RPMI8226 (cell line): ENCODE measurements around the gene EDARADD.
A peak's percentile ranks its signal among the peaks of the same experiment; 100 is the strongest.
"Not testable (repeated sequence)": the region's sequence is repeated elsewhere in the genome, so short reads cannot be mapped to it uniquely, and the experiment has no call there.

Experiments used
- DNase-seq: peaks from one replicate; pipeline ENCODE4 v3.0.0-alpha.2; 2015

The EDARADD gene

GRCh38 chr1:236393681-236394481 lies at the start of gene EDARADD:
EDARADD (plus strand) TSS chr1:236394286; CDS start chr1:236394445, 159 bp downstream.
- DNase-seq = no peak

- DNase-seq = peak; percentile 30
These were observed 48.4 kb upstream of the EDARADD start for GRCh38 chr1:236345728-236346127.

- DNase-seq = peak; percentile 53
These were observed 46.0 kb upstream of the EDARADD start for GRCh38 chr1:236348071-236348470.

DNA sequence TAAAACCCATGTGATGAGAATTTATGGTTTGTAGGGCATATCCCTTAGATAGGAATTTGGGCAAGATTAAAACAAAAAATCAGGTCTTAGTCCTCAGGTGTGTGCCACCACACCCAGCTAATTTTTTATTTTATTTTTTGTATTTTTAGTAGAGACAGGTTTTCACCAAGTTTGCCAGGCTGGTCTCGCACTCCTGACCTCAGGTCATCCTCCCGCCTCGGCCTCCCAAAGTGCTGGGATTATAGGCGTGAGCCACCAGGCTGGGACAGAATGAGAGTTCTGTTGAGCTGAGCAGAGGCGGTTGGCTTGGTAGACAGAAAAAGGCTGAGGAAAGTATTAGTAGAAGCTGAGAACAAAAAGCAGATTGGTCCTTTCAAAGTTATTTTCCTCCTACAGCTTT lies 43.8 kb upstream of the EDARADD start:
- DNase-seq = no peak

DNA sequence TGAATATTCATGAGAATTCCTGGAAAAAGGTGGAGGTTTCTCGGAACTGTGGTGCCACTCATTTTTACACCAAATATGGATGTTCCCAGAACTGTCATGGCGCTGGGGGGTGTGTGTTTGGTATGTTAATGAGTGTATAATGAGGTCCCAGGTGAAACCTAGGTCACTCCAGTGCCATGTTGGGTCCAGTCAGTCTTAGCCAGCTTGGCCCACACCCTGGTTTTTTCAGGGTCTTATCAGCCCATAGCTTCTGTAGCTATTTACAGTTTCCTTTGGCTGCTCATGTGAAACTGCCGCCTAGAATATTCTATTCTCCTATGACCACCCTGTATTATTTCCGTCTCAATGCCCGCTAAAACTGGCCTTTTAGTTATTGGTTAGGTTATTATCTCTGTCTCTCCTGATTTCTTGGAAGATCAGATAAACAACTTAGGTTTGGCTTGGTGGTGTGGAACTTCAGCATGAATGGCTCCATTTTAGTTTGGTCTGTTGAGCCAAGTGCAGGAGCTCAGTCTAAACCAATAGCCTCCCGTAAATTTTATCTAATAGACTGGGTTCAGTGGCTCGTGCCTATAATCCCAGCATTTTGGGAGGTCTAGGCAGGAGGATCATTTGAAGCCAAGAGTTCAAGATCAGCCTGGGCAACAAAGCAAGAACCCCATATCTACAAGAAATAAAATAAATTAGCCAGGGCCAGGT lies 42.1 kb upstream of the EDARADD start:
- no peak for DNase-seq

DNA sequence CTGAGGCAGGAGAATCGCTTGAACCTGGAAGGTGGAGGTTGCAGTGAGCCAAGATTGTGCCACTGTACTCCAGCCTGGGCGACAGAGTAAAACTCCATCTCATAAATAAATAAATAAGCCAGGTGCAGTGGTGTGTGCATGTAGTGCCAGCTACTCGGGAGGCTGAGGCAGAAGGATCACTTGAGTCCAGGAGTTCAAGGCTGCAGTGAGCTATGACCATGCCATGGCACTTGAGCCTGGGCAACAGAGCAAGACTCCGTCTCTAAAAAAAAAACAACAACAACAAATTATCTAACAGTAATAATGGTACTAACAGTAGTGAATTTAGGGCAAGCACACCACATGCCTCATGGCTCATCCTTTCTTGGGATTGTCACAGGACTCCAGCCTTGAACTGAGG lies 41.3 kb upstream of the EDARADD start:
- not testable (repeated sequence) for DNase-seq

DNA sequence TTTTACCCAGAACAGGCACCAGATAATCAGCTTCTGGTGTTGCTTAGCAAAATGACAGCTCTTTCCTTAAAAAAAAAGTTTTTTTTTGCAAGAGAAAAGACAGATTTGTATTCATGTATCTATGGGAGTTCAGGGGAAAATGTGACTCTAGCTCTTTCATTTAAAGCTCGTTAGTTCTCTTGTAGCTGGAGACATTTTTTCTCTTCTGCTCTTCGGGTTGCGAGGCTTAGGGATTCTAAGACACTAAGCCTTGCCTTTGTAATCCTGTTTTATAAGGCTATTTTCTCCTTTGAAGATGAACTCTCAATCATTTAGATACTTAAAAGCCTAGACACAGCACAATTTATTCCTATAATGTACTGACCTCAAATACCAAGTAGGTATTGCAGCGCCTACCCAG lies 40.3 kb upstream of the EDARADD start:
- no peak for DNase-seq

- no peak for DNase-seq
These were observed 39.5 kb upstream of the EDARADD start for GRCh38 chr1:236354330-236355147.

DNA sequence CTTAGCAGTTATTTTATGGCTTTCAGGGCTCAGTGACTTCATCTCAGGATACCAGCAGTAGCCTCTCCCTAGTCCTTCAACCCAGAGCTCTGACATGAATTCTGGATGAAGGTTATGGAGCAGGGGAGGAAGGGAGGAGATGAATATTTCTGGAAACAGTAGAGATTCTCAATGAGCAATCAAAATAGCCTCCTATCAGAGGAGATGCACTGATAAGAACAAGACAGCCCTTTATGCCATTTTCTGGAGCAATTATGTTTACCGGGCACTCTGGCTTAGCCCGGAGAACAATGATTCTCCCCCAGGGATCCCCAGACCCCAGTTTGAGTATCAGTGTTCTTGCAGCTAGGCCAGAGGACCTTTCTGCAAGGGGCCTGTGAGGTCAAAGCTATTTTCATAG lies 37.9 kb upstream of the EDARADD start:
- no peak for DNase-seq

DNA sequence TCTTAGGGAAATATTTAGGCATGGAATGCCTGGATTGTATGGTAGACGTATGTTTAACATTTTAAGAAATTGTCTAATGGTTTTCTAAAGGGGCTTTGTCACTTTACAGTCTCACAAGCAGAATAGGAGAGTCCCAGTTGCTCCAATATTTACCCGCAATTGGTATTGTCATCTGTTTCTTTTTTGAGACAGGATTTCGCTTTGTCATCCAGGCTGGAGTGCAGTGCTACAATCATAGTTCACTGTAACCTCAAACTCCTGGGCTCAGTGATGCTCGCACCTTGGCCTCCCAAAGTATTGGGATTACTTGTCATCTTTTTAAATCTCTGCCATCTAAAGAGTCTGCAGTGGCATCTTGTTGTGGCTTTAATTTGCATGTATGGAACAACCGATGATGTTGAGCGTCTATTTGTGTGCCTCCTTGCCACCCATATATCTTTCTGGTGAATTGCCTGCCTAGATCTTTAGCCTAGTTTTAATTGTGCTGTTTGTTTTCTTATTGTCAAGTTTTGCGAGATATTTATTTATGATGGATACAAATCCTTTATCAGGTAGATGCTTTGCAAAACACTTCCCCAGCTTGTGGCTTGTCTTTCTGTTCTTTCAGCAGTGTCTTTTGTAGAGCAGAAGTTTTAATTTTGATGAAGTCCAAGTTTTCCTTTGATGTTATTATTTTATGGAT lies 32.0 kb upstream of the EDARADD start:
- no peak for DNase-seq

DNA sequence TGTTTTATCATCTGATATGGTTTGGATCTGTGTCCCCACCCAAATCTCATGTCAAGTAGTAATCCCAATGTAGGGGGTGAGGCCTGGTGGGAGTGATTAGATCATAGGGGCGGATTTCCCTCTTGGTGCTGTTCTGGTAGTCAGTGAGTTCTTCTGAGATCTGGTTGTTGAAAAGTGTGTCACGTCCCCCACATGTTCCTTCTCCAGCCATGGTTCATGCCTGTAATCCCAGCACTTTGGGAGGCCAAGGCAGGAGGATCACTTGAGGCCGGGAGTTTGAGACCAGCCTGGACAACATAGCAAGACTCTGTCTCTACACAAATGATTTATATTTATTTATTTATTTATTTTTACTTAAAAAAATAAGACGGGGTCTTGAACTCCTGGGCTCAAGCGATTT lies 30.8 kb upstream of the EDARADD start:
- no peak for DNase-seq

- no peak for DNase-seq
These were observed 28.0 kb upstream of the EDARADD start for GRCh38 chr1:236365999-236366570.

GRCh38 chr1:236366681-236367080 lies 27.4 kb upstream of the EDARADD start:
- DNase-seq = not testable (repeated sequence)

DNA sequence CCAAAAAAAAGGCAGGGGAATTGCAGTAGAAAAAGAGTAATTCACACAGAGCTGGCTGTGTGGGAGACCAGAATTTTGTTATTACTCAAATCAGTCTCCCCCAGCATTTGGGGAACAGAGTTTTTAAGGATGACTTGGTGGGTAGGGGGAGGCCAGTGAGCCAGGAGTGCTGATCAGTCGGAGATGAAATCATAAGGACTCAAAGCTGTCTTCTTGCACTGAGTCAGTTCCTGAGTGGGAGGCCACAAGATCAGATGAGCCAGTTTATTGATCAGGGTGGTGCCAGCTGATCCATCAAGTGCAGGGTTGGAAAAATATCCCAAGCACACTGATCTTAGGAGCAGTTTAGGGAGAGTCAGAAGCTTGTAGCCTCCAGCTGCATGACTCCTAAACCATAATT lies 23.7 kb upstream of the EDARADD start:
- DNase-seq = no peak

DNA sequence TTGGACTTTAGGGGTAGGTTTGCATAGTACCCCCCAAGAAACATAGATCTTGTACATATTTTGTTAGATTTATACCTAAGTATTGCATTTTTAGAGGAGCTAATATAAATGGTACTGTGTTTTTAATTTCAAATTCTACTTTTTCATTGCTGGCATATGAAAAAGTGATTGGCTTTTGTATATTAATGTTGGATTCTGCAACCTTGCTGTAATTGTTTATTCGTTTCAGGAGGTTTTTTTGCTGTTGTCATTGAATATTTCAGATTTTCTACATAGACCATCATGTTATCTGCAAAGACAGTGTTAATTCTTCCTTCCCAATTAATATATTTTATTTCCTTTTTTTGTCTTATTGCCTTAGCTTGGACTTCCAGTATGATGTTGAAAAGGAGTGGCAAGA lies 23.0 kb upstream of the EDARADD start:
- DNase-seq = no peak

GRCh38 chr1:236377832-236378535 lies 16.1 kb upstream of the EDARADD start:
- no peak for DNase-seq

GRCh38 chr1:236381565-236382158 lies 12.4 kb upstream of the EDARADD start:
- DNase-seq = no peak

GRCh38 chr1:236388332-236388731 lies 5.8 kb upstream of the EDARADD start:
- DNase-seq = no peak

- DNase-seq = no peak
These were observed 4.8 kb upstream of the EDARADD start for GRCh38 chr1:236389253-236389652.

- DNase-seq = no peak
These were observed 3.1 kb upstream of the EDARADD start for GRCh38 chr1:236391008-236391407.

DNA sequence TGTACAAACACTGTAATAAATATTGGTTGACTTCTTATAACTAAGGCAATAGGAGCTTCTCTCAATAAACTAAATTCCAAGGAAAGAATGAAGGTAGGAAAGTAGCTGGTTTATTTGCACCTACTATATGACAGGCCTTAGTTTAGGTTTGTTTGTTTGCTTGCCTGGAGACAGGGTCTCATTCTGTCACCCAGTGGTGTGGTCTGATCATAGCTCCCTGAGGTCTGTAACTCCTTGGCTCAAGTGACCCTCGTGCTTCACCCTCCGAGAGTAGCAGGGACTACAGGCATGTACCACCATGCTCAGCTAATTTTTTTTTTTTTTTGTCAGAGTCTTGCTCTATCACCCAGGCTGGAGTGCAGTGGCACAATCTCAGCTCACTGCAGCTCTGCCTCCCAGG lies 1.9 kb upstream of the EDARADD start:
- no peak for DNase-seq

DNA sequence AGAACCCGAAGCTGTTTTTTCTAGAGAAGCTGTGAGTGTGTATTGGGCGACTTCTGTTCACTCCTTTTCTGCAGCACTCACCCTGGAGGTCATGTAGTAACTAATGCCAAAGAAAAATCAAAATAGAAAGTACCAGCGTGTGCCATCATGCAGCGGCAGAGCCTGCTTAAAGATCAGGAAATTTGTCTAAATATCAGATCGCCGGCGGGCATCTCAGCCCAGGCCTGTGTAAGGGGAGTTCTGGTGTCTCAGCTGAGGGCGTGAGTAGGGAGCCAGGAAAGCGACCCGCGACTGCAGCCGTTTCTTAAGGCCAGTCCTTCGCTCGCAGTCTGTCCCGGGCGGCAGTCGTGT lies 768 bp downstream of the EDARADD start:
- peak; percentile 37 for DNase-seq
